KOPT-K1 (cell line): ENCODE results near the gene RXFP1.
"Not testable (repeated sequence)": the region's sequence is repeated elsewhere in the genome, so short reads cannot be mapped to it uniquely, and the experiment has no call there.

ENCODE experiments used
- H3K27ac ChIP-seq: fragments of 200-600 bp; sonication (generic); 2 replicates; pipeline ENCODE4 v1.5.1; 2016; ENCODE audit warnings: antibody characterized with exemption, mild to moderate bottlenecking, low read depth, low read length; ENCODE audit not compliant: poor library complexity, severe bottlenecking
- H3K36me3 ChIP-seq: fragments of 200-600 bp; sonication (generic); 2 replicates; pipeline ENCODE4 v1.5.1; 2017; ENCODE audit warnings: antibody characterized with exemption, mild to moderate bottlenecking, low read length, moderate library complexity; ENCODE audit not compliant: insufficient read depth
- H3K9me3 ChIP-seq: fragments of 200-600 bp; sonication (generic); 2 replicates; pipeline ENCODE4 v1.5.1; 2017; ENCODE audit warnings: antibody characterized with exemption, low read length, mild to moderate bottlenecking; ENCODE audit not compliant: insufficient read depth, poor library complexity, severe bottlenecking

Gene RXFP1

DNA sequence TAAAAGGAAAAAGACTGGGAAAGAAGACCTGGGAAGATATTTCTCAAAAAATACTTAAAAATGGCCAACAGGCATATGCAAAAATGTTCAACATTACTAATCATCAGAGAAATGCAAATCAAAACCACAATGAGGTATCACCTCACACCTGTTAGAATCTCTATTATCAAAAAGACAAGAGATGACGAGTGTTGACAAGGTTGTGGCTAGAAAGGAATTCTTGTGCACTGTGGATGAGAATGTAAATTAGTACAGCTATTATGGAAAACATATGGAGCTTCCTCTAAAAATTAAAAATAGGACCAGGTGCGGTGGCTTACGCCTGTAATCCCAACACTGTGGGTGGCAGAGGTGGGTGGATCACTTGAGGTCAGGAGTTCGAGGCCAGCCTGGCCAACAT is 100.0 kb downstream of the RXFP1 start:
- Histone ChIP-seq H3K36me3 (no peaks in the 10 kb centered on the region), H3K9me3 (no peaks in the 10 kb centered on the region), H3K27ac (no peak overlapping the region)

DNA sequence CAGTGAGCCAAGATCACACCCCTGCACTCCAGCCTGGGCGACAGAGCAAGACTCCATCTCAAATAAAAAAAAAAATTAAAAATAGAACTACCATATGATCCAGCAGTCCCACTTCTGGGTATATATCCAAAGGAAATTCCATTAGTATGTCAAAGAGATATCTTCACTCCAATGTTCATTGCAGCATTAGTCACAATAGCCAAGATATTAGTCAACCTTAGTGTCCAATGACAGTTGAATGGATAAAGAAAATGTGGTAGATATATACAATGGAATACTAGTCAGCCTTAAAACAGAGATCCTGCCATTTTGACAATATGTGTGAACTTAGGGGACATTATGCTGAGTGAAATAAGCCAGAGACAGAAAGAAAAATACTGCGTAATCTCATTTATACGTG is 100.6 kb downstream of the RXFP1 start:
- no peak overlapping the region for H3K27ac ChIP-seq
- no peaks in the 10 kb centered on the region for H3K9me3 ChIP-seq
- no peaks in the 10 kb centered on the region for H3K36me3 ChIP-seq

DNA sequence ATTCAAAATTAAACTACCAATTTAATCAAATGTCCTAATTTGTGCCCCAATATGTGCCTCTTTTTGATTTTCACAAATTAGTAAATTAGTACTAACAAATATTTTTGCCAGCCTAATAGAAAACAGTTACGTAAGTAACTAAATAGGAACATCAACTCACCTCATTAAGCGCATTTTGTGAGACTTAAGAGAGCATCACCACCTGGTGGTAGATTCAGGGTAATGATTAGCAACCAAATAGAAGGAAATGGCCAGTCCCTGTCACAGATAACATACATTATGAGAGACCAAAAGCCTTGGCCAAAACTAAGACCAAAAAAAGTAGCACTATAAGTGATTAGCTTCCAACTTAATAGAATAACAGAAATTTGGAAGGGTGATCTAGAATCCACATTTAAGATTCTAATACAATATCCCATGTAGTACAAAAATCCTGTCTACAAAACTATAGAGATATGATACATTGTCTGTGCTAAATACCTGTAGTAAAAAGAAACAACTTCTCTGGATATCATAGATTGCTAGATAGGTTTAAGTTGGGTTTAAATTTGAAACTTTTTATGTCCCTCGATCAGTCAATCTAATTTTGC is 103.3 kb downstream of the RXFP1 start:
- Histone ChIP-seq H3K9me3 (no peaks in the 10 kb centered on the region), H3K36me3 (no peaks in the 10 kb centered on the region), H3K27ac (no peak overlapping the region)

GRCh38 chr4:158625544-158625943 is 103.9 kb downstream of the RXFP1 start:
- Histone ChIP-seq H3K36me3 (no peaks in the 10 kb centered on the region), H3K27ac (no peak overlapping the region)

DNA sequence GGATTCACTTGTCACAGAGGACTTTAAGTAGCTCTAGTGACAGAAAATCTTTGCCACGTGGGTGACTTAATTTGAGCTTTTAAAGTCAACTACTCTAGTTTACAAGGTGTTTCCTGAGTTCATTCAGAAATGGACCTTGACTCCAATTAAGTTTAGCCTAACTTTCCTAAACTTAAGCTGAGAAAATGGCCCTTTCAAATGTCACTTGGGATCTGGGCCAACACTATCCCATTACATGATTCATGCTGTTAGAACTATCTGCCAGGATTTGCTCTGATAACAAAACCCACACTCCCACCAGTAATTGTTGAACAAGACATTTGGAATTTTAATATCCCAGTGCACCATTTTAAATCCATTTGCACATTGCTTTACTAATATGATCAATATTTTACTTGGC is 109.2 kb downstream of the RXFP1 start:
- H3K9me3 ChIP-seq: no peaks in the 10 kb centered on the region
- no peaks in the 10 kb centered on the region for H3K36me3 ChIP-seq
- no peak overlapping the region for H3K27ac ChIP-seq

More at GRCh38 chr4:158625544-158625943, 103.9 kb downstream of the RXFP1 start:
- no peaks in the 10 kb centered on the region for H3K9me3 ChIP-seq

DNA sequence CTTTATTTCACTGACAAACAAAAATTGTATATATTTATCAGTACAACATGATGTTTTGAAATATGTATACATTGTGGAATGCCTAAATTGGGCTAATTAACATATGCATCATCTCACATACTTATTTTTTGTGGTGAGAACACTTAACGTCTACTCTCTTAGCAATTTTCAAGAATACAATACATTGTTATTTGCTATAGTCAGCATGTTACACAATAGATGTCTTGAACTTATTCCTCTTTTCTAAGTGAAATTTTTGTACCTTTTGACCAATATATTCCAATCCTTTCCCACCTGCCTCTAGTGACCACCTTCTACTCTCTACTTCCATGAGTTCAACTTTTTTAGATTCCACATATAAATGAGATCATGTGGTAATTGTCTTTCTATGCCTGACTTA is 114.9 kb downstream of the RXFP1 start:
- Histone ChIP-seq H3K36me3 (no peaks in the 10 kb centered on the region), H3K9me3 (no peaks in the 10 kb centered on the region), H3K27ac (no peak overlapping the region)

DNA sequence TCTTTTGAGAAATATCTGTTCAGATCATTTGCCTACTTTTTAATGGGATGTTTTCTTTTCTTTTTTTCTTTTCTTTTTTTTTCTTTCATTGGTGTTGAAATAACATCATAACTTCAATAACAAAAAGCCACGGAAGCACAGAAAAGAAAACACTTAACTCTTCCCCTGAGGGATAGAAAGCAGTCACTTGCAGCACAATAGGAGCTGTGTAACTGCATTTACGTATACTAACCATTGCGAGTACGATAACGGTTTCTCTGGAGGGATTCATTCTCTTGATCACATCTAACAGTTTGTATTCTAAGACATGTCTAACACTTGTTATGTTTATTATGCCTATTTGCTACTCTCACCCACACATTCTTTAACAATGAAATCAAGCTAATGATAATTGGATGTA is 122.7 kb downstream of the RXFP1 start:
- Histone ChIP-seq H3K36me3 (no peaks in the 10 kb centered on the region), H3K9me3 (no peaks in the 10 kb centered on the region), H3K27ac (no peak overlapping the region)

GRCh38 chr4:158644760-158645159 is 123.1 kb downstream of the RXFP1 start:
- Histone ChIP-seq H3K27ac (no peak overlapping the region), H3K36me3 (no peaks in the 10 kb centered on the region), H3K9me3 (no peaks in the 10 kb centered on the region)

- Histone ChIP-seq H3K9me3 (no peaks in the 10 kb centered on the region), H3K27ac (no peak overlapping the region), H3K36me3 (no peaks in the 10 kb centered on the region)
These were observed 127.5 kb downstream of the RXFP1 start for GRCh38 chr4:158649111-158649680.

DNA sequence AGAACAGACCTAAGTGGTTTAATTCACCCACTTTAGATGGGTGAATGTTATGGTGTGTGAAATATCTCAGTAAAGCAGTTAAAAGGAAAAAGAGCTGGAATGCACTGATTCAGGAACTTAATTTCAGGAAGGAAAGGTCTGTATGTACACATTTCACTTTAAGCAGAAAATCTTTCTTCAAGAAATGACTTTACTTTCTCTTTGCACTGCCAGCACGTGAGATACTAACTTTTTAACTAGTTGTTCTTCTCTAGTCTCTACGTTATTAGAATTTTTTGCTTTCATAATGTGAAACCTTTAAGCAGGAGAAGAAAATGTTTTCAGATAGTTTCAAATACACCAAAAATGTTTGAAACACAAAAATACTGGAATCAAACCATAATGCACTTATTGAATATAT is 131.2 kb downstream of the RXFP1 start:
- no peaks in the 10 kb centered on the region for H3K36me3 ChIP-seq
- no peaks in the 10 kb centered on the region for H3K9me3 ChIP-seq
- H3K27ac ChIP-seq: no peak overlapping the region

DNA sequence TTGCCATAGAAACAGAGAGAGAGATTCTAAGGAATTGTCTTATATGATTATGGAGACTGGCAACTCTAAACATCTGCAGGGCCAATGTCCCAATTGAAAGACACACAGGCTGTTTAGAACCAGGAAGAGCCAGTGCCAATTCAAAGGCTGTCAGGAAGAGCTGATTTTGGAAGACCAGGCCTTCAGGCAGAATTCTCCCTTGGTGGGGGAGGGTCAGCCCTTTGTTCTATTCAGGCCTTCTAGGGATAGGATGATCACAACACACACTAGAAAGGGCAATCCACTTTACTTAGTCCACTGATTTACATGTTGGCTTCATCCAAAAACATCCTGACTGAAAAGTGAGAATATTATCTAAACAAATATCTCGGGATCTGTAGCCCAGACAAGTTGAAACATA is 134.8 kb downstream of the RXFP1 start:
- no peak overlapping the region for H3K27ac ChIP-seq
- no peaks in the 10 kb centered on the region for H3K36me3 ChIP-seq
- no peaks in the 10 kb centered on the region for H3K9me3 ChIP-seq

GRCh38 chr4:158657291-158657690 is 135.6 kb downstream of the RXFP1 start:
- H3K36me3 ChIP-seq: no peaks in the 10 kb centered on the region
- no peaks in the 10 kb centered on the region for H3K9me3 ChIP-seq
- H3K27ac ChIP-seq: no peak overlapping the region

DNA sequence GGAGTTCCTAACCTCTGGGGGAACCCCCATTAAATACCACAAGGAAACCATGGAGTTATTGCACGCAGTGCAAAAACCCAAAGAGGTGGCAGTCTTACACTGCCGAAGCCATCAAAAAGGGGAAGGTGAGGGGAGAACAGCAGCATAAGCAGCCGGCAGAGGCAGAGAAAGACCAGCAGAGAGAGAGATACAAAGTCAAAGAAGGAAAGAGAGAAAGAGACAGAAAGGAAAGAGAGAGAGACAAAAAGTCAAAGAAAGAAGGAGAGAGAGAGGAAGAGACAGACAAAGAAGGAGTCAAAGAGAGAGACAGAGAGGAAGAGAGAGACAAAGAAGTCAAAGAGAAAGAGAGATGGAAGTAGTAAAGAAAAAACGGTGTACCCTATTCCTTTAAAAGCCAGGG is 141.6 kb downstream of the RXFP1 start:
- H3K36me3 ChIP-seq: peaks cover 28% of the 10 kb centered on the region
- H3K9me3 ChIP-seq, H3K27ac ChIP-seq: not testable (repeated sequence)

DNA sequence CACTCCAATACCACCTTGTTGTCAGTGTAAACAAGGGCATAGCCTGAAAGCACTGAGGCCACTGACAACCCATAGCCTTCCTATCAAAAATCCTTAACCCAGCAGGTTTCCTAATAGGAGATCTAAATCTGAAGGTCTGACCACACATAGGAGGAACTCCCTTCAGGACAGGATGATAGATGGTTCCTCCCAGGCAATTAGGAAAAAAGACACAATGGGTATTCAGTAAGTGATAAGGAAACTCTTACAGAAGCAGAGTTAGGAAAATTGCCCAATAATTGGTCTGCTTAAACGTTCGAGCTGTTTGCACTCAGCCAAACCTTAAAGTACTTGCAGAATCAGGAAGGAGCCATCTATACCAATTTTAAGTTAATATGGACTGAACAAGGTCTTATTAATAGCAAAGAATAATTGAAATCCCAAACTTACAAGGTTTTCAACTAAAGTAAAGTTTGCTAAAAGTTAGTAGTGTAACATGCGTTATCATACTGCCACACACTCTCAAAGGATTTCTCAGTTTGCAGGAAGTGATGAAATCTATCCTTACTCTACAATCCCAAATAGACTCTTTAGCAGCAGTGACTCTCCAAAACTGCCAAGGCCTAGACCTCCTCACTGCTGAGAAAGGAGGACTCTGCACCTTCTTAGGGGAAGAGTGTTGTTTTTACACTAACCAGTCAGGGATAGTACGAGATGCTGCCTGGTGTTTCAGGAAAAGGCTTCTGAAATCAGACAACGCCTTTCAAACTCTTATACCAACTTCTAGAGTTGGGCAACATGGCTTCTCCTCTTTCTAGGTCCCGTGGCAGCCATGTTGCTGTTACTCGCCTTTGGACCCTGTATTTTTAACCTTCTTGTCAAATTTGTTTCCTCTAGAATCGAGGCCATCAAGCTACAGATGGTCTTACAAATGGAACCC is 142.3 kb downstream of the RXFP1 start:
- H3K36me3 ChIP-seq: peaks cover 36% of the 10 kb centered on the region
- H3K9me3 ChIP-seq, H3K27ac ChIP-seq: not testable (repeated sequence)

DNA sequence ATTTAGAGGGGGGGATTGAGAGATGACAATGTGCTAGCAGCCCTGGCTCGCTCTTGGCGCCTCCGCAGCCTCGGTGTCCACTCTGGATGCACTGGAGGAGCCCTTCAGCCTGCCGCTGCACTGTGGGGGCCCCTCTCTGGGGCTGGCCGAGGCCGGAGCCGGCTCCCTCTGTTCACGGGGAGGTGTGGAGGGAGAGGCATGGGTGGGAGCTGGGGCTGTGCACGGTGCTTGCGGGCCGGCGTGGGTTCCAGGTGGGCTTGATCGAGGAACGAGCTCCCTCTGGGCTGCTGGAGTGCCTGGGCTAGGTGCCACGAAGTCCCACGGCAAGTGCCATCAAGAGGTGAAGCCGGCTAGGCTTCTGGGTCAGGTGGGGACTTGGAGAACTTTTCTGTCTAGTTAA is 143.1 kb downstream of the RXFP1 start:
- H3K9me3 ChIP-seq: no peaks in the 10 kb centered on the region
- no peak overlapping the region for H3K27ac ChIP-seq
- H3K36me3 ChIP-seq: peaks cover 38% of the 10 kb centered on the region
